Right kidney (tissue), 1 donor: ENCODE measurements around the gene GSTO2.

Source experiments
- DNase-seq: peaks from one replicate; pipeline ENCODE4 v3.0.0-alpha.2; 2016

Gene GSTO2

GRCh38 chr10:104325436-104326435, 56.8 kb downstream of the GSTO2 start:
- DNase-seq = no peak

GRCh38 chr10:104326991-104327610, 58.1 kb downstream of the GSTO2 start:
- DNase-seq = no peak

- peak; percentile 71 for DNase-seq
Observed at GRCh38 chr10:104327745-104328645, 59.0 kb downstream of the GSTO2 start.

GRCh38 chr10:104328646-104328895, 59.6 kb downstream of the GSTO2 start:
- no peak for DNase-seq

- peak; percentile 84 for DNase-seq
Observed at GRCh38 chr10:104328896-104329710, 60.1 kb downstream of the GSTO2 start.

GRCh38 chr10:104329735-104330134, 60.8 kb downstream of the GSTO2 start:
- DNase-seq = no peak

- no peak for DNase-seq
Observed at GRCh38 chr10:104330168-104331110, 61.5 kb downstream of the GSTO2 start.

- DNase-seq = peak; percentile 62
Observed at GRCh38 chr10:104331208-104331838, 62.3 kb downstream of the GSTO2 start.

- no peak for DNase-seq
Observed at GRCh38 chr10:104332243-104333031, 63.5 kb downstream of the GSTO2 start.

- no peak for DNase-seq
Observed at GRCh38 chr10:104333032-104333727, 64.2 kb downstream of the GSTO2 start.

GRCh38 chr10:104333728-104334373, 64.9 kb downstream of the GSTO2 start:
- DNase-seq = no peak

GRCh38 chr10:104334561-104334960, 65.6 kb downstream of the GSTO2 start:
- no peak for DNase-seq

GRCh38 chr10:104334965-104335650, 66.1 kb downstream of the GSTO2 start:
- DNase-seq = no peak

GRCh38 chr10:104336821-104337467, 68.0 kb downstream of the GSTO2 start:
- DNase-seq = peak; percentile 47

- no peak for DNase-seq
Observed at GRCh38 chr10:104337521-104337984, 68.6 kb downstream of the GSTO2 start.

GRCh38 chr10:104337985-104338735, 69.2 kb downstream of the GSTO2 start, which contains the start of gene ITPRIP:
TSS of gene ITPRIP (minus strand) at chr10:104338465. CDS start at chr10:104316051, 22,414 bp downstream.
- DNase-seq = peak; percentile 98
